NT2/D1 (cell line): ENCODE results near the gene SCNN1B.
A peak's percentile ranks its signal among the peaks of the same experiment; 100 is the strongest.

Source experiments
- DNase-seq: peaks from one replicate; pipeline ENCODE4 v3.0.0-alpha.2; 2011; ENCODE audit warnings: low read depth, low spot score
- H3K27me3 ChIP-seq: 2 replicates; pipeline ENCODE4 v1.6.0; 2011; ENCODE audit warnings: mild to moderate bottlenecking; ENCODE audit not compliant: insufficient read length, insufficient read depth
- H3K36me3 ChIP-seq: 2 replicates; pipeline ENCODE4 v1.6.1; 2011; ENCODE audit warnings: mild to moderate bottlenecking, low read length, mixed read lengths; ENCODE audit not compliant: insufficient read depth, insufficient read length
- H3K4me1 ChIP-seq: 2 replicates; pipeline ENCODE4 v1.5.1; 2011; ENCODE audit not compliant: insufficient read depth, insufficient read length
- H3K4me3 ChIP-seq: 2 replicates; pipeline ENCODE4 v1.5.1; 2011; ENCODE audit warnings: low read depth; ENCODE audit not compliant: insufficient read length
- H3K9ac ChIP-seq: 2 replicates; pipeline ENCODE4 v1.6.0; 2011; ENCODE audit warnings: low read depth; ENCODE audit not compliant: insufficient read length
- H3K9me3 ChIP-seq: 2 replicates; pipeline ENCODE4 v1.5.1; 2011; ENCODE audit warnings: mild to moderate bottlenecking, low read length; ENCODE audit not compliant: insufficient read depth
- SUZ12 ChIP-seq: IDR thresholded peaks from 2 replicates; pipeline ENCODE4 v1.6.1; 2011; ENCODE audit not compliant: insufficient read length, insufficient read depth; ENCODE audit errors: extremely low read depth
- YY1 ChIP-seq: IDR thresholded peaks from 2 replicates; pipeline ENCODE4 v1.6.1; 2011; ENCODE audit not compliant: insufficient read length, insufficient read depth
- ZNF274 ChIP-seq: IDR thresholded peaks from 2 replicates; pipeline ENCODE4 v1.6.1; 2011; ENCODE audit warnings: mild to moderate bottlenecking, low read depth, low read length

Gene SCNN1B

DNA sequence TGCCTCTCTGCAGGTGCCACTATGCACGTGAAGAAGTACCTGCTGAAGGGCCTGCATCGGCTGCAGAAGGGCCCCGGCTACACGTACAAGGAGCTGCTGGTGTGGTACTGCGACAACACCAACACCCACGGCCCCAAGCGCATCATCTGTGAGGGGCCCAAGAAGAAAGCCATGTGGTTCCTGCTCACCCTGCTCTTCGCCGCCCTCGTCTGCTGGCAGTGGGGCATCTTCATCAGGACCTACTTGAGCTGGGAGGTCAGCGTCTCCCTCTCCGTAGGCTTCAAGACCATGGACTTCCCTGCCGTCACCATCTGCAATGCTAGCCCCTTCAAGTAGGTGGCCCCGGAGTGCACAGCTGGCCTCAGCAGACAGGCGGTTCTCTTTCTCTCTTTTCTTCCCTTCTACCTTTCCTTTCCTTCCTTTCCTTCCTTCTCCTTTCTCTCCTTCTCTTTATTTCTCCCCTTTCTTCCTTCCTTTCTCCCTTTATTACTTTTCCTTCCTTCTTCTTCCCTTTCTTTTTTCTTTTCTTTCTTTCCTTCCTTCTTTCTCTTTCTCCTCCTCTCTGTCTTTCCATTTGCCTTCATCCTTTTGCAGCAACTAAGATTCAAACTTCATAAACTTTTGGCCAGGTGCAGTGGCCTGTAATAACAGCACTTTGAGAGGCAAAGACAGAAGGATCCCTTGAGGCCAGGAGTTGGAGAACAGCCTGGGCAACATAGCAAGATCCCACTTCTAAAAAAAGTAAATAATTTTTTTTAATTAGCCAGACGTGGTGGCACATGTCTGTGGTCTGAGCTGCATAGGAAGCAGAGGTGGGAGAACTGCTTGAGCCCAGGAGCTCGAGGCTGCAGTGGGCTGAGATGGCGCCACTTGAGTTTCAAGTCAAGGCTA is 46.7 kb downstream of the SCNN1B start:
- DNase-seq = peak; percentile 32
- Histone ChIP-seq H3K4me1 (peaks cover 1% of the 10 kb centered on the region), H3K36me3 (no peaks in the 10 kb centered on the region), H3K27me3 (no peaks in the 10 kb centered on the region), H3K4me3 (no peak overlapping the region), H3K9ac (no peak overlapping the region), H3K9me3 (peaks cover 8% of the 10 kb centered on the region; the same call in 1 of the 2 replicates)
- TF ChIP-seq YY1 (no peak), SUZ12 (no peak), ZNF274 (no peak)

DNA sequence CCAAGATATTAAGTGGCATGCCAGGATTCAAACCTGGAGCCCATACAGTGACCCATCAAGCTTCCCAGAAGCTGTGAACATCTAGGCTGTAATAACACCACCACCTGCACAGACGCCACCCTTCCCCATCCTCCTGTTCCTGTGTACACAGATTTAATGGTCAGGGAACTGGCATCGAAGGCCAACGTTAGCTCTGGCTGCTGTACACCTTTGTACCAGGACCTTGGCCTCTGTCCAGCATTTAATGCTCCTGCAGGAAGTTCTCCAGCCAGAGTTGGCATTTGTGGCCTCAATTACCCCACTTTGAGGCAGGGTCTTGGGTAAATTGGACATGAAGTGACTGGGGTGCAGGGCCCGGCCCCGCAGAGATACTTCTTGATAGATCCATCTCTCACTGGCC is 49.3 kb downstream of the SCNN1B start:
- no peak for DNase-seq
- H3K27me3 ChIP-seq = no peaks in the 10 kb centered on the region
- no peaks in the 10 kb centered on the region for H3K4me1 ChIP-seq
- H3K9ac ChIP-seq = no peak overlapping the region
- H3K4me3 ChIP-seq = no peak overlapping the region
- no peaks in the 10 kb centered on the region for H3K9me3 ChIP-seq
- no peaks in the 10 kb centered on the region for H3K36me3 ChIP-seq
- TF ChIP-seq SUZ12 (no peak), ZNF274 (no peak), YY1 (no peak)

DNA sequence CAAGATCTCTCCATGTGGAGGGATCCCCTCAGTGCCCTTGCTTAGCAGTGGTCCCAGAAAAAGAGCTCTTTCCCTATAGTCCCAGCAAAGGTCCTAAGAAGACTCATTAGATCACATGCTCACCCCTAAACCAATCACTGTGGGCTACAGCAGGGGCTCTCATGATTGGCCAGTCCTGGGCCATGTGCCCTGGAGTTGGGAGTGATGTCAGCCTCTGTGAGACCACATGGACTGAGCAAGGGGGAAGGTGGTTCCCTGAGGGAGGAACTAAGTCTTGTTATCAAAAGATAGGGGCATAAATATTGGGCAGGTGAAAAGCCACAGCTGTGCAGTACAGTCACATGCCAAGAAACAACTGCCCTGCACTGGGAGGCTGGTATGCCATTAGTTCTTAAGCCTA is 51.3 kb downstream of the SCNN1B start:
- Histone ChIP-seq H3K4me1 (no peaks in the 10 kb centered on the region), H3K36me3 (no peaks in the 10 kb centered on the region), H3K4me3 (no peak overlapping the region), H3K9me3 (no peaks in the 10 kb centered on the region), H3K27me3 (no peaks in the 10 kb centered on the region), H3K9ac (no peak overlapping the region)
- TF ChIP-seq SUZ12 (no peak), YY1 (no peak), ZNF274 (no peak)
- no peak for DNase-seq

GRCh38 chr16:23354246-23354645 is 52.1 kb downstream of the SCNN1B start:
- DNase-seq = no peak
- Histone ChIP-seq H3K4me1 (no peaks in the 10 kb centered on the region), H3K9me3 (no peaks in the 10 kb centered on the region), H3K4me3 (no peak overlapping the region), H3K9ac (no peak overlapping the region), H3K27me3 (no peaks in the 10 kb centered on the region), H3K36me3 (no peaks in the 10 kb centered on the region)
- TF ChIP-seq ZNF274 (no peak), YY1 (no peak), SUZ12 (no peak)

DNA sequence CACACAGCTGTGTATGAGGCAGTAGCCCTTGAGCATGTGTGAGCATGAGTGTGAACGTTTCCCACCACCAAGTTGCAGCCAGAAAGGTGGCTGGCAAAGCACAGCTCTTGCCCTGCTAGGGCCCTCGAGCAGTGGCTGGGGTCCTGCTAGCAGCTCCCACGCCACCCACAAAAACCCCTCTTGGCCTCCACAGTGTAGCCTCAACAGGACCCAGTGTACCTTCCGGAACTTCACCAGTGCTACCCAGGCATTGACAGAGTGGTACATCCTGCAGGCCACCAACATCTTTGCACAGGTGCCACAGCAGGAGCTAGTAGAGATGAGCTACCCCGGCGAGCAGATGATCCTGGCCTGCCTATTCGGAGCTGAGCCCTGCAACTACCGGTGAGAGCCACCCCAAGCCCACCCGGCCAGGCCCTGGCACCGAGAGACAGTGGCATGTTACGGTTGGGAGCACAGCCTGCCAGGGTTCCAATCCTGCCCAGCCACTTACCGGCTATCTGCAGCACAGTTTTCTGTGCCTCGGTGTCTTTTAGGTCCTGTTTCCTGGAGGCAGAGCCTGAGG is 53.1 kb downstream of the SCNN1B start:
- no peaks in the 10 kb centered on the region for H3K27me3 ChIP-seq

DNA sequence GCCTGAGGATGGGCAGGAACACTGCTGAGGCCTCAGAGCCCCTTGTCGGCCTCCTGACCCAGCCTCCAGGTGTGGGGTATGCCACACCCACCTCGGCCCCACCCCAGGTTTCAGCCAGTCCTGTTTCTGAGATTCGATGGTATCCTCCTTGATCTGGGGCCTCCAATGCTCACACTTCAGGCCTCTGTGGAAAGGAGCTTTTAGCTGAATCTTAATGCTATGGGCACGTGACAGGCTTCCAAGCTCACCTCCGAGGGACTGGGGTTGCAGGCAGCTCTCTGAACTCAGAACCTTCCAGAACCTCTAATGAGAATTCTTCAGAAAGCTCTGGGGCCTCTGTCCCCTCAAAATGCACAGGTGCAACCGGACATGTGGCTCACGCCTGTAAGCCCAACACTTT is 54.8 kb downstream of the SCNN1B start:
- no peak for DNase-seq
- H3K27me3 ChIP-seq = no peaks in the 10 kb centered on the region
- no peaks in the 10 kb centered on the region for H3K9me3 ChIP-seq
- H3K4me3 ChIP-seq = no peak overlapping the region
- H3K9ac ChIP-seq = no peak overlapping the region
- no peak for TF ChIP-seq SUZ12
- TF ChIP-seq ZNF274 = no peak
- TF ChIP-seq YY1 = no peak
- no peaks in the 10 kb centered on the region for H3K4me1 ChIP-seq
- H3K36me3 ChIP-seq = no peaks in the 10 kb centered on the region

More for the DNA sequence above, 53.1 kb downstream of the SCNN1B start:
- no peak for DNase-seq
- Histone ChIP-seq H3K9ac (no peak overlapping the region), H3K36me3 (no peaks in the 10 kb centered on the region), H3K4me1 (no peaks in the 10 kb centered on the region), H3K9me3 (no peaks in the 10 kb centered on the region), H3K4me3 (no peak overlapping the region)
- TF ChIP-seq YY1 = no peak
- no peak for TF ChIP-seq SUZ12
- no peak for TF ChIP-seq ZNF274

DNA sequence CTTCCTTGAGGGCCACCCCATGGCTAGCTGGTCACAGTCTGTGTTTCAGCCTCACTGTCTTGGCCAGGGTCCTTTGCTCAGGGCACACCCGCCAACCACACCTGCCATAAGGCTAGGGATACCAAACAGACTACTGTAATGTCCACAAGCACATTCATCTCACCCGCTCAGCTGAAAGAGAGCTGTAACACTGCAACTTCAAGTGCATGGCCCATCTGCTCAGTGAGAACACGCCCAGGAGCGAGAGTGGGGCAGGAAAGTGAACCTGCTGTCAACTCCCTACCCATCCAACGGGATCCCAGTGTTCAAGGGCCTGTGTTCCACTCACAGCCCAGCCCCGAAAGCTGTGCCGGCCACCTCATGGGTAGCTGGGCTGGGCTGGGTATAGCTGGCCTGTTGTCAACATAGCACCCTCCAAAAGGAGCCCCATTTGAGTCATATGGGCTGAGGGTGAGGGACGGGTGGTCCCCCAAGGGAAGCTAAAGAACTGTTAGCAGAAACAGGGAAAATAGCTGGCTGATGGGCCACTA is 55.7 kb downstream of the SCNN1B start:
- no peak overlapping the region for H3K4me3 ChIP-seq
- no peaks in the 10 kb centered on the region for H3K4me1 ChIP-seq
- no peaks in the 10 kb centered on the region for H3K9me3 ChIP-seq
- H3K36me3 ChIP-seq = no peaks in the 10 kb centered on the region
- no peaks in the 10 kb centered on the region for H3K27me3 ChIP-seq
- TF ChIP-seq SUZ12 = no peak
- no peak for TF ChIP-seq ZNF274
- no peak for TF ChIP-seq YY1
- H3K9ac ChIP-seq = no peak overlapping the region
- no peak for DNase-seq
